NB4 (cell line): ENCODE results near the gene PITPNM3.

ENCODE experiments used
- MYC ChIP-seq: IDR thresholded peaks from 2 replicates; pipeline ENCODE4 v1.6.1; 2011; ENCODE audit warnings: low read depth, low read length
- POLR2A ChIP-seq: IDR thresholded peaks from 2 replicates; pipeline ENCODE4 v1.6.1; 2011; ENCODE audit warnings: mild to moderate bottlenecking; ENCODE audit not compliant: insufficient read length; ENCODE audit errors: extremely low read depth
- TF ChIP-seq, protein P1 (sequence below): IDR thresholded peaks from one replicate; pipeline ENCODE4 v1.5.1; 2012; ENCODE audit warnings: low read depth, low read length
- TF ChIP-seq, protein P2 (sequence below): IDR thresholded peaks from 2 replicates; pipeline ENCODE4 v1.6.1; 2011; ENCODE audit warnings: low read depth, low read length

- TF ChIP-seq, protein P1, sequence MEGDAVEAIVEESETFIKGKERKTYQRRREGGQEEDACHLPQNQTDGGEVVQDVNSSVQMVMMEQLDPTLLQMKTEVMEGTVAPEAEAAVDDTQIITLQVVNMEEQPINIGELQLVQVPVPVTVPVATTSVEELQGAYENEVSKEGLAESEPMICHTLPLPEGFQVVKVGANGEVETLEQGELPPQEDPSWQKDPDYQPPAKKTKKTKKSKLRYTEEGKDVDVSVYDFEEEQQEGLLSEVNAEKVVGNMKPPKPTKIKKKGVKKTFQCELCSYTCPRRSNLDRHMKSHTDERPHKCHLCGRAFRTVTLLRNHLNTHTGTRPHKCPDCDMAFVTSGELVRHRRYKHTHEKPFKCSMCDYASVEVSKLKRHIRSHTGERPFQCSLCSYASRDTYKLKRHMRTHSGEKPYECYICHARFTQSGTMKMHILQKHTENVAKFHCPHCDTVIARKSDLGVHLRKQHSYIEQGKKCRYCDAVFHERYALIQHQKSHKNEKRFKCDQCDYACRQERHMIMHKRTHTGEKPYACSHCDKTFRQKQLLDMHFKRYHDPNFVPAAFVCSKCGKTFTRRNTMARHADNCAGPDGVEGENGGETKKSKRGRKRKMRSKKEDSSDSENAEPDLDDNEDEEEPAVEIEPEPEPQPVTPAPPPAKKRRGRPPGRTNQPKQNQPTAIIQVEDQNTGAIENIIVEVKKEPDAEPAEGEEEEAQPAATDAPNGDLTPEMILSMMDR: no peak
- TF ChIP-seq POLR2A (no peak), MYC (no peak)
- TF ChIP-seq, protein P2, sequence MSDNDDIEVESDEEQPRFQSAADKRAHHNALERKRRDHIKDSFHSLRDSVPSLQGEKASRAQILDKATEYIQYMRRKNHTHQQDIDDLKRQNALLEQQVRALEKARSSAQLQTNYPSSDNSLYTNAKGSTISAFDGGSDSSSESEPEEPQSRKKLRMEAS: no peak
Measured at GRCh38 chr17:6551869-6552531, 4.4 kb downstream of the PITPNM3 start.
